HL-60 (cell line): ENCODE results near the gene SPATA24.
"Not testable (repeated sequence)": the region's sequence is repeated elsewhere in the genome, so short reads cannot be mapped to it uniquely, and the experiment has no call there.

ENCODE experiments used
- DNase-seq, 2 experiments: peaks; one replicate each; pipeline ENCODE4 v3.0.0-alpha.2; 2010 to 2020; ENCODE audit warnings: low read depth in 1 of 2, low spot score in 1 of 2
- H3K27ac ChIP-seq: fragments of 250-450 bp; sonication (Bioruptor Pico); replicated peaks from 2 replicates; pipeline ENCODE4 v1.5.1; 2020; ENCODE audit warnings: mild to moderate bottlenecking, moderate library complexity
- H3K27me3 ChIP-seq: fragments of 250-450 bp; sonication (Bioruptor Pico); 2 replicates; pipeline ENCODE4 v1.5.1; 2021; ENCODE audit warnings: mild to moderate bottlenecking, moderate library complexity; ENCODE audit not compliant: insufficient read depth, poor library complexity, severe bottlenecking
- H3K4me3 ChIP-seq: replicated peaks from 2 replicates; pipeline ENCODE4 v1.5.1; 2011; ENCODE audit warnings: mild to moderate bottlenecking, control low read depth, low read length; ENCODE audit not compliant: insufficient read depth
- CTCF ChIP-seq: IDR thresholded peaks from one replicate; pipeline ENCODE4 v1.5.1; 2011; ENCODE audit warnings: low read length, control low read depth, inconsistent platforms; ENCODE audit not compliant: insufficient read depth
- GABPA ChIP-seq: IDR thresholded peaks from 2 replicates; pipeline ENCODE4 v1.6.1; 2012; ENCODE audit warnings: low read depth
- POLR2AphosphoS5 ChIP-seq: IDR thresholded peaks from 2 replicates; pipeline ENCODE4 v1.6.1; 2012; ENCODE audit warnings: low read depth
- REST ChIP-seq: IDR thresholded peaks from 2 replicates; pipeline ENCODE4 v1.6.1; 2012; ENCODE audit warnings: low read depth; ENCODE audit not compliant: insufficient replicate concordance
- SPI1 ChIP-seq: IDR thresholded peaks from 2 replicates; pipeline ENCODE4 v1.6.1; 2012; ENCODE audit warnings: low read depth, mild to moderate bottlenecking, borderline replicate concordance

Gene SPATA24

GRCh38 chr5:139410121-139410992 is 6.5 kb upstream of the SPATA24 start:
- DNase-seq = no peak
- Histone ChIP-seq H3K27me3 (no peaks in the 10 kb centered on the region), H3K4me3 (no peak overlapping the region), H3K27ac (no peak overlapping the region)
- no peak for TF ChIP-seq GABPA
- TF ChIP-seq REST = no peak

- not testable (repeated sequence) for H3K4me3 ChIP-seq, H3K27me3 ChIP-seq, H3K27ac ChIP-seq, DNase-seq
Measured at GRCh38 chr5:139409116-139409515, 5.2 kb upstream of the SPATA24 start.

- no peak overlapping the region for H3K4me3 ChIP-seq
- no peak for TF ChIP-seq POLR2AphosphoS5
- TF ChIP-seq SPI1 = no peak
- no peak for TF ChIP-seq CTCF
- TF ChIP-seq GABPA = no peak
- no peak for TF ChIP-seq REST
- DNase-seq = no peak
- no peaks in the 10 kb centered on the region for H3K27me3 ChIP-seq
- H3K27ac ChIP-seq = no peak overlapping the region
Measured at GRCh38 chr5:139408191-139408590, 4.3 kb upstream of the SPATA24 start.

GRCh38 chr5:139407517-139407916 is 3.6 kb upstream of the SPATA24 start:
- peak in 1 of 2 experiments; percentile 21 for DNase-seq
- Histone ChIP-seq H3K27me3 (no peaks in the 10 kb centered on the region), H3K4me3 (no peak overlapping the region), H3K27ac (no peak overlapping the region)
- TF ChIP-seq CTCF = no peak
- no peak for TF ChIP-seq REST
- peak; percentile 55; the same call in 1 of the 2 replicates for TF ChIP-seq SPI1
